Measurements from ENCODE around the gene MEGF11.
A peak's percentile ranks its signal among the peaks of the same experiment; 100 is the strongest.
"Not testable (repeated sequence)": the region's sequence is repeated elsewhere in the genome, so short reads cannot be mapped to it uniquely, and the experiment has no call there.

The MEGF11 gene

GRCh38 chr15:66275352-66275751 is 21.8 kb upstream of the MEGF11 start:
- DNase-seq: no peak

GRCh38 chr15:66270932-66271331 is 17.4 kb upstream of the MEGF11 start:
- DNase-seq: no peak

GRCh38 chr15:66269326-66270090 is 16.0 kb upstream of the MEGF11 start:
- DNase-seq: peak; percentile 65

- no peak for DNase-seq
Measured at GRCh38 chr15:66264859-66265513, 11.4 kb upstream of the MEGF11 start.

- not testable (repeated sequence) for DNase-seq
Measured at GRCh38 chr15:66262837-66263236, 9.3 kb upstream of the MEGF11 start.

GRCh38 chr15:66261056-66261455 is 7.5 kb upstream of the MEGF11 start:
- DNase-seq: no peak

GRCh38 chr15:66256692-66257091 is 3.1 kb upstream of the MEGF11 start:
- no peak for DNase-seq

- no peak for DNase-seq
Measured at GRCh38 chr15:66254951-66255676, 1.6 kb upstream of the MEGF11 start.

- DNase-seq: no peak
Measured at GRCh38 chr15:66254089-66254950, 770 bp upstream of the MEGF11 start.

- peak; percentile 29 for DNase-seq
Measured at GRCh38 chr15:66252685-66253417, 699 bp downstream of the MEGF11 start.

- no peak for DNase-seq
Measured at GRCh38 chr15:66251790-66252684, 1.5 kb downstream of the MEGF11 start.

GRCh38 chr15:66251065-66251789 is 2.3 kb downstream of the MEGF11 start:
- DNase-seq: no peak

GRCh38 chr15:66249605-66250174 is 3.9 kb downstream of the MEGF11 start:
- DNase-seq: no peak

- no peak for DNase-seq
Measured at GRCh38 chr15:66246937-66247336, 6.6 kb downstream of the MEGF11 start.

- DNase-seq: not testable (repeated sequence)
Measured at GRCh38 chr15:66245832-66246231, 7.7 kb downstream of the MEGF11 start.

GRCh38 chr15:66241908-66242285 is 11.7 kb downstream of the MEGF11 start:
- DNase-seq: no peak

GRCh38 chr15:66241087-66241907 is 12.3 kb downstream of the MEGF11 start:
- no peak for DNase-seq

GRCh38 chr15:66240240-66240794 is 13.2 kb downstream of the MEGF11 start:
- no peak for DNase-seq

- no peak for DNase-seq
Measured at GRCh38 chr15:66239514-66239913, 14.0 kb downstream of the MEGF11 start.
